A673 (cell line): ENCODE data around the gene EIF3M. TPM values are rescaled to one million over a fixed set of nuclear protein-coding genes. Genes with fewer than 3 reads are reported as not detected.

Experiments
- BruUV-seq: library from RNA; stranded (reverse); fragments of 400-500 nt; replicated peaks from 2 replicates; lab custom pipeline; 2021; lab: Mats Ljungman, UMichigan
- CTCF ChIA-PET: fragments of 300-600 bp; sonication (Branson Sonifier 250); formaldehyde crosslinking; loops from one replicate; lab custom pipeline; 2022; ENCODE audit warnings: antibody characterized with exemption; lab: Charles Lee
- POLR2A ChIA-PET: fragments of 300-600 bp; sonication (Branson Sonifier 250); formaldehyde crosslinking; loops from one replicate; lab custom pipeline; 2022; ENCODE audit warnings: antibody characterized with exemption; ENCODE audit not compliant: low non-redundant PET; lab: Charles Lee
- DNase-seq: peaks from one replicate; pipeline ENCODE4 v3.0.0-alpha.2; 2015; ENCODE audit warnings: low spot score
- H3K27ac ChIP-seq: fragments of 200-600 bp; sonication (generic); 2 replicates; pipeline ENCODE4 v1.5.1; 2016; ENCODE audit warnings: mixed run types, low read depth, mild to moderate bottlenecking, mixed read lengths, antibody characterized with exemption, low read length; ENCODE audit not compliant: poor library complexity, severe bottlenecking
- H3K27me3 ChIP-seq: fragments of 200-600 bp; sonication (generic); replicated peaks from 2 replicates; pipeline ENCODE4 v1.6.1; 2017; ENCODE audit warnings: mixed run types, low read depth, mild to moderate bottlenecking, mixed read lengths, antibody characterized with exemption, low read length; ENCODE audit not compliant: insufficient read depth, poor library complexity
- H3K36me3 ChIP-seq: fragments of 200-600 bp; sonication (generic); 2 replicates; pipeline ENCODE4 v1.6.1; 2016; ENCODE audit warnings: mixed run types, mild to moderate bottlenecking, mixed read lengths, antibody characterized with exemption, low read length; ENCODE audit not compliant: insufficient read depth, poor library complexity, severe bottlenecking
- H3K4me1 ChIP-seq: fragments of 200-600 bp; sonication (generic); 2 replicates; pipeline ENCODE4 v1.6.1; 2017; ENCODE audit warnings: mixed run types, mild to moderate bottlenecking, mixed read lengths, antibody characterized with exemption, low read length; ENCODE audit not compliant: insufficient read depth, poor library complexity, severe bottlenecking
- H3K4me3 ChIP-seq: fragments of 200-600 bp; sonication (generic); 2 replicates; pipeline ENCODE4 v1.5.1; 2016; ENCODE audit warnings: low read depth, mixed run types, mild to moderate bottlenecking, mixed read lengths, low read length; ENCODE audit not compliant: poor library complexity, severe bottlenecking
- H3K9me3 ChIP-seq: fragments of 200-600 bp; sonication (generic); 2 replicates; pipeline ENCODE4 v1.6.1; 2016; ENCODE audit warnings: mixed run types, low read depth, mild to moderate bottlenecking, mixed read lengths, antibody characterized with exemption, low read length; ENCODE audit not compliant: poor library complexity, severe bottlenecking
- EZH2 ChIP-seq: fragments of 200-600 bp; sonication (generic); IDR thresholded peaks from 2 replicates; pipeline ENCODE4 v1.6.1; 2017; ENCODE audit warnings: borderline replicate concordance, low read depth, mild to moderate bottlenecking, mixed read lengths, antibody characterized with exemption, low read length; ENCODE audit not compliant: poor library complexity, severe bottlenecking
- intact Hi-C: fragments of 100-400 bp; cut with micrococcal nuclease; formaldehyde crosslinking; loops from one replicate; pipeline ENCODE4 v1.10.0; 2022; ENCODE audit not compliant: unreplicated experiment
- total RNA-seq: library from RNA; stranded (reverse); gene quantifications from 2 replicates; pipeline ENCODE4 v1.2.3, GENCODE V29; 2021
- TF ChIP-seq, protein P1 (sequence below): fragments of 300-800, 200-600 bp; sonication (generic); conservative IDR thresholded peaks from 2 replicates; pipeline ENCODE4 v1.5.1; 2017; ENCODE audit warnings: low read depth, mild to moderate bottlenecking, antibody characterized with exemption, low read length, moderate library complexity, mixed read lengths

Gene EIF3M
- total RNA-seq, 1 experiment from 2014 or later: 1,119 TPM

DNA sequence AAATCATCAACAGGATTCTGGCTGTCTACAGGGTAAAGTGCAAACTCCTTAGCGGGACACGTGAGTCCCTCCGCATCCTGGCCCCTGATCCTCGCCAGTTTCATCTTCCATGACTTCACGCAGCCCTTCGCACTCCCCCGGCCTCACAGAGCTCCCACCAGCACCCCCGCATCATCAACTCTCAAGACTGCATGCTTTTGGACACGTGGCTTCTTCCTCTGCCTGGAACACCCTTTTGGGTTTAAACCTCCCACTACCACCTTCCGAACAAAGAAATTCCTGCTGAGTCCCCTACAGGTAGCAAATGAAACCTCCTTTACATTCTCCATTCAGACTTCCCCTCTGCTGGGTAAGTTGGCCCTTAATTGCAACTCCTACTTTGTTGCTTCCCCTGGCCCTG, 12.6 kb upstream of the EIF3M start:
- BruUV-seq: no TSS peak
- Histone ChIP-seq H3K36me3 (no peaks in the 10 kb centered on the region), H3K9me3 (no peaks in the 10 kb centered on the region), H3K27ac (no peak overlapping the region), H3K4me3 (no peak overlapping the region), H3K4me1 (no peaks in the 10 kb centered on the region), H3K27me3 (peaks cover 4% of the 10 kb centered on the region)
- POLR2A ChIA-PET: no interaction called here
- CTCF ChIA-PET: no interaction called here
- intact Hi-C loops: no loop called here
- DNase-seq: no peak
- TF ChIP-seq, protein P1, sequence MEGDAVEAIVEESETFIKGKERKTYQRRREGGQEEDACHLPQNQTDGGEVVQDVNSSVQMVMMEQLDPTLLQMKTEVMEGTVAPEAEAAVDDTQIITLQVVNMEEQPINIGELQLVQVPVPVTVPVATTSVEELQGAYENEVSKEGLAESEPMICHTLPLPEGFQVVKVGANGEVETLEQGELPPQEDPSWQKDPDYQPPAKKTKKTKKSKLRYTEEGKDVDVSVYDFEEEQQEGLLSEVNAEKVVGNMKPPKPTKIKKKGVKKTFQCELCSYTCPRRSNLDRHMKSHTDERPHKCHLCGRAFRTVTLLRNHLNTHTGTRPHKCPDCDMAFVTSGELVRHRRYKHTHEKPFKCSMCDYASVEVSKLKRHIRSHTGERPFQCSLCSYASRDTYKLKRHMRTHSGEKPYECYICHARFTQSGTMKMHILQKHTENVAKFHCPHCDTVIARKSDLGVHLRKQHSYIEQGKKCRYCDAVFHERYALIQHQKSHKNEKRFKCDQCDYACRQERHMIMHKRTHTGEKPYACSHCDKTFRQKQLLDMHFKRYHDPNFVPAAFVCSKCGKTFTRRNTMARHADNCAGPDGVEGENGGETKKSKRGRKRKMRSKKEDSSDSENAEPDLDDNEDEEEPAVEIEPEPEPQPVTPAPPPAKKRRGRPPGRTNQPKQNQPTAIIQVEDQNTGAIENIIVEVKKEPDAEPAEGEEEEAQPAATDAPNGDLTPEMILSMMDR: no peak

- BruUV-seq: no TSS peak
- ChIA-PET POLR2A (interaction anchor here (0.6 kb wide), 1 partner anchor 15 kb away, joined by 3 read pairs; no protein-coding TSS in a partner anchor), CTCF (no interaction called here)
- no peak for DNase-seq
- TF ChIP-seq EZH2: no peak
- TF ChIP-seq, protein P1: no peak
- intact Hi-C loops: no loop called here
- H3K27ac ChIP-seq: no peak overlapping the region
- H3K9me3 ChIP-seq: no peaks in the 10 kb centered on the region
- no peak overlapping the region for H3K4me3 ChIP-seq
- peaks cover 4% of the 10 kb centered on the region for H3K27me3 ChIP-seq
- no peaks in the 10 kb centered on the region for H3K4me1 ChIP-seq
- H3K36me3 ChIP-seq: no peaks in the 10 kb centered on the region
These were observed 10.4 kb upstream of the EIF3M start for GRCh38 chr11:32573228-32573627.

- TF ChIP-seq, protein P1: no peak
- POLR2A ChIA-PET: interaction anchor here (0.6 kb wide), 1 partner anchor 20 kb away, joined by 4 read pairs; no protein-coding TSS in a partner anchor
These were observed 9.2 kb upstream of the EIF3M start for GRCh38 chr11:32574421-32574820.

More at GRCh38 chr11:32574421-32574820, 9.2 kb upstream of the EIF3M start:
- intact Hi-C loops: no loop called here
- Histone ChIP-seq H3K27me3 (peaks cover 4% of the 10 kb centered on the region), H3K4me1 (no peaks in the 10 kb centered on the region), H3K27ac (no peak overlapping the region), H3K4me3 (no peak overlapping the region), H3K9me3 (no peaks in the 10 kb centered on the region), H3K36me3 (no peaks in the 10 kb centered on the region)
- CTCF ChIA-PET: no interaction called here
- BruUV-seq: no TSS peak
- no peak for DNase-seq
